Stimulated activated CD8-positive, alpha-beta memory T cell treated with anti-CD3 and anti-CD28 coated beads, Interleukin-15, amount 100 ng/mL, for 4 hours (primary cell): ENCODE measurements around the gene SNX10.

Experiments used
- DNase-seq, 2 donors: peaks; one replicate each; pipeline ENCODE4 v3.0.0-alpha.2; 2020; ENCODE audit warnings: low read depth in 2 of 2

Gene SNX10

DNA sequence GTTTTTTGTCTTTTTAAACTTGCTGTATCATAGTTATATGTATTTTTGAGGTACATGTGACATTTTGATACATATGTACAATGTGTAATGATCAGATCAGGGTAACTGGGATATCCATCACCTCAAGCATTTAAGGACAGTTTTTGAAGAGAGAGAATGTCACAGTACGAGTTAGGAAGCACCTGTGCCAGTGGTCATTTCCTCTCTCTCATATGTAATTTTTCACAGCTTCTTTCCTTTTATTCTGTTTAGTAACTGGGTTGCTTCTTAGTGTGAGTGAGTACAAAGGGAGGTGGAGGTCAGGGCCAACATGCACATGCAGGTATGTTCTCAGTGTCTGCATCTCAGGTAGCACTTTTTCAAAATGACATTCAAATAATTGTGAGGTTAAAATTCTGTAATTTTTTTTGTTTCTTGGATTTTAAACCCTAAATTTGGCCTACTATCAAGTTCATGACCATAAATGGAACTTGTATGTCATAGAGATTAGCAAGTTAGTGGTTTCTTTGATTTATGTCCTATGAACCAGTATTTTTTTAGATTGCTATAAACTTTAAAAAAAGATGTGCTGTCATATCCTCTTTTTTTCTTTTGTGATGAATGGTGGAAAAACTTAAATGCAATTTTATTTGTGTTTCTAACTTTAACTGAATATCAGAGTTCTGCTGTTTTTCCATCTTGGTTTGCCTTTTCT, 42.7 kb downstream of the SNX10 start:
- DNase-seq = no peak

DNA sequence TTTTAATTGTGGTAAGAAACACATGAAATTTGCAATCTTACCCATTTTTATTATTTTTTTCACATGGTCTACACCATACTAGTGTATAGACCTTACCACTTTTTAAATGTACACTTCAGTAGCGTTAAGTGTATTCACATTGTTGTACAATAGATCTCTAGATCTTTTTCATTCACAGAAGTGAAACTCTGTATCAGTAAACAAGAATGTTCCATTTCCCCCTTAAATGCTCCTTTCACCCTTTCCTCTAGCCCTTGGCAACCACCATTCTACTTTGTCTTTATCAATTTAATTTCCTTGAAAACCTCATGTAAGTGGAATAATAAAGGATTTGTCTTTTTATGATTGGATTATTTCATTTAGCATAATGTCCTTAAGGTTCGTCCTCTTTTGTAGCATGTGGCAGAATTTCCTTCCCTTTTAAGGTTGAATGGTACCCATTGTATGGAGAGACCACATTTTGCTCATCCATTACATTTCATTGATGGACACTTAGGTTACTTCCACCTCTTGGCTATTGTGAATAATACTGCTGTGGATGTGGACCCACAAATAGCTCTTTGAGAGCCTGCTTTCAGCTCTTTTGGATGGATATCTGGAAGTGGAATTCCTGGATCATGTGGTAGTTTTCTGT, 45.7 kb downstream of the SNX10 start:
- DNase-seq = no peak

DNA sequence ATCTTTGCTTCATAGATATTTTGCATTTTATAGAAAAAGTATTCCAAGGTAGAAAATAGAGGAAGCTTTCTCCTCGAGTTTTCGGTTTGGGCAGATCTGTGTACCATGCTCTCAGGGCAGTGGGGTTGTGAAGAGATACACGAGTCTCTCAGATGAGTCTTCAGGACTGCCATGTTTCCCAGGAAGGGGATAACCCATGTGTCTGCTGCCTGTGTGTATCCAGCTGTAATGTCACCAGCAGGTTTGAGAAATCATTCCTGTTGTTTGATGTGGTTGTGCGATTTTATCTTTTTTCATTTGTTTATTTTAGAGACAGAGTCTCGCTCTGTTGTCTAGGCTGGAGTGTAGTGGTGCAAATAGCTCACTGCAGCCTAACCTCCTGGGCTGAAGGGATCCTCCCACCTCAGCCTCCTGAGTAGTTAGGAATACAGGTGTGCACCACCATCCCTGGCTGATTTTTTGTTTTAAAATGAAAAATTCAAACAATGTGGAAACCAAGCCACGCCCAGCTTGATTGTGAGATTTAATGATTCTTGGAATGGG, 48.9 kb downstream of the SNX10 start:
- no peak for DNase-seq

DNA sequence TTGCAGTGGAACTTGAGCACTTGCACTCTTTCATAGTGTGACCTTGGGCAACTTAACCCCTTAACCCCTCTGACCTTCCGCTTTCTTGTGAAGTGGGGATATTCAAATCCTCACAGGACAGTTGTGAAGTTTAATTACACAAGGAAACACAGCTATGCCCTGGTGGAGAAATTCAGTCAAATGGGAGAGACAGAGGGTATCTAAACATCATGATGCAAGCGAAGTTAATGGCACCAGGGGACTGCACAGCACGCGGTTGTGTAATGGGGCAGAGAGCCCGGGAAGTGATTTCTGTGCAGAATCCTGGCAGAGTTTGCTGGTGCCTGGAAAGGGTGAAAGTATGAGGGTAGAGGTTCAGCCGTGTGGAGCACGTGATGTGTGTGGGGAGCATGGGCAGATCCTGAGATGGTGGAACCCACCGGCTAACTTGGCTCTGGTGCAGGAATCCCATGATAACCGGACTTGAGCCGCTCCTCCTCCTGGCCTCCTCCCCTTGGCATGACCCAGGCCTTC, 51.7 kb downstream of the SNX10 start:
- DNase-seq = no peak

DNA sequence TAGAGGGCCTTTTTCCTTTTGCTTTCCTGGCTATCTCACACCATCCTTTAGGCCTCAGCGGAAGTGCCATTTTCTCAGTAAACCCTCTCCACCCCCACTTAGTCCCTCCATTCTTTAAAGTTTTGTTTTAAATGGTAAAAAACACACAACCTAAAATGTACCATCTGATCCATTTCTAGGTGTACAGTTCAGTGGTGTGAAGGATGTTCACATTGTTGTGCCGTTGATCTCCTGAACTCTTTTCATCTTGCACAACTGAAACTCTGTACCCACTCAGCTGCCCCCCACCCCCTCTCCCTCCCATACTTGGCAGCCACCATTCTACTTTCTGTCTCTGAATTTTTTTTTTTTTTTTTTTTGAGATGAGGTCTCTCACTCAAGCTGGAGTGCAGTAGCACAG, 52.2 kb downstream of the SNX10 start:
- DNase-seq = no peak

DNA sequence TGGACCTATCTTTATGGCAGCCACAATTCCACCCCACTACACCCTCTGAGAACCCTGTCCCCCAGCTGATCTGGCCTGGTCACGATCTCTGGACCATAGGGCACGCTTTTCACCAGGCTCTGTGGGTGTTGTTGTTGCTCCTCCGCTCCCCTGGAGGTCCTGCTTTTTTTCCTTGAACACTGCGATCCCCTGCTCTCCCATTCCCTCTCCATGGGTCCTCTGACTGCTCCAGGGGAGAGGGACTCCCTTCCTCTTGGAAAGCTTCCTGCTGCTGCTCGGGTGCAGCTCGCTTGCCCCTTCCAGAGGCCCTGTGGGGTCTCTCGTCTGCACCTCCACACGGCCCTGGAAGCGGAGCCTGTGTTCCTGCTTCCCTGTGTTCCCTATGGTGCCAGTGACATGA, 53.5 kb downstream of the SNX10 start:
- no peak for DNase-seq

DNA sequence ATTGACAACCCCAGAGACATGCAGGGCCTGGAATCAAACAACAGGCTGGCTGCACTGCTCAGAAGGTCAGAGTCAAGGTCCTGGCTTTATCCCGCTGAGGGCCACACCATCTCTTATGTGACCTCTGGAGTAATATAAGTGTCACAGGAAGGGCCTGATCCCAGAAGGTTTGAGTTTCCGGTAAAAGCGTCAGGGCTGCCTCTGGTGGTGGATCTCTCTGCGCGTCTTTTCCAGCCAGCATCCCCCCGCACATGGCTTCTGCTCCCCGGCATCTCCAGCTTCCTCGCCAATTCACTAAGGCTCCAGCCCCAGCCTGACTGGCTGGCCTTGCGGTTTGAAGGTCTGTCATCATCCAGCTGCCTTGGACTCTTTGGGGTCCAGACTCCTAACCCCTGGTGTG, 54.2 kb downstream of the SNX10 start:
- DNase-seq = no peak

DNA sequence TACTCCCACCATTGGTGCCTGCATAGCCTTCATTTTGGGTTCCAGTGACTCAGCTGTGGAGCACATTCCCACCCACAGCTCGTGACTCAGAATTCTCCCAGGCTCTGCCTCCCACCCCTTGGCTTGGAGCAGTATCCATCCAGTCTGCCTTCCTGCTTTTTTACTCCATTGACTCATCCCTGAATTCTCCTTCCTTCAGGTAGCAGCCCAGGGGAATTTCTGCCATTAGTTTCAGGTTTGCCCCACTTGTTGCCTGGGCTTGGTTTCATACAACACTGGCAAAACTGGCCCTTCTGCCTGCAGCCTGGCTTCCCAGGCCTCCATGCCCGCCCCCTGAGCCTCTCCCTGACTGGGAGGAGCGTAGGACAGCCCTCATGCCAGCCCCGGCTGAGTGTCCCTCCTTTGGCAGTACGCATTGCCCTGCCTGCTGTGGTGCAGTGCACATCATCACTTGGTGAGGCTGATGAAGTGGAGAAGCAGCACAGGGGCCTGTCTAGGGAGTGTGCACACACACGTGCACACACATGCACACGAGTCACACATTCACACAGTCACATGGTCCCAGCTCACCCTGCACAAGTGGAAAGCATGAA, 55.0 kb downstream of the SNX10 start:
- no peak for DNase-seq

DNA sequence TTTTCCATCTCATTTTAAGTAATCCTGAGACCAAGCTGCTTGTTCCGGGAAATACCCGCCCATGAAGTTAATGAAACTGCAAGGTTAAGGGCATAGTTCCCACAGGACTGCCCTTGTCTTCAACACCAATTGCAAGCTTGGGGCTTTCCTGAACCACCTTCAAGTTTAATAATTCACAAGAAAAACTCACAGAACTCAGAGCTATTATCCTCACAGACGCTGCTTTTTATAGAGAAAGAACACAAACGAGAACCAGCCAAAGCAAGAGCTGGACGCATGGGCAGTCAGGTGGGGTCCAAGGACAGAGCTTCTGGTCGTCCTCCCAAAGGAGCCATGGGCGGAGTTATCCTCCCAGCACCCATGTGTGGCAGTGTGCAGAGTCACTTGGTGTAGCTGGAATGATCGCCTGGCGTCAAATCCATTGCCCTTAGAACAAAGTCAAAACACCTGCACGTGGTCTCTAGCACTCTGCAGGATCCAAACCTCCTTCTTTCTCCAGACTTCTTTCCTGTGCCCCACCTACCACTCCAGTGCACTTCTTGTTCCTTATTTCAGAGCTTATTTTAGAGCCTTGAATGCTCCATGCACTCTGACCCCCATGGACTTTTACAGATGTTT, 56.7 kb downstream of the SNX10 start:
- DNase-seq = no peak

DNA sequence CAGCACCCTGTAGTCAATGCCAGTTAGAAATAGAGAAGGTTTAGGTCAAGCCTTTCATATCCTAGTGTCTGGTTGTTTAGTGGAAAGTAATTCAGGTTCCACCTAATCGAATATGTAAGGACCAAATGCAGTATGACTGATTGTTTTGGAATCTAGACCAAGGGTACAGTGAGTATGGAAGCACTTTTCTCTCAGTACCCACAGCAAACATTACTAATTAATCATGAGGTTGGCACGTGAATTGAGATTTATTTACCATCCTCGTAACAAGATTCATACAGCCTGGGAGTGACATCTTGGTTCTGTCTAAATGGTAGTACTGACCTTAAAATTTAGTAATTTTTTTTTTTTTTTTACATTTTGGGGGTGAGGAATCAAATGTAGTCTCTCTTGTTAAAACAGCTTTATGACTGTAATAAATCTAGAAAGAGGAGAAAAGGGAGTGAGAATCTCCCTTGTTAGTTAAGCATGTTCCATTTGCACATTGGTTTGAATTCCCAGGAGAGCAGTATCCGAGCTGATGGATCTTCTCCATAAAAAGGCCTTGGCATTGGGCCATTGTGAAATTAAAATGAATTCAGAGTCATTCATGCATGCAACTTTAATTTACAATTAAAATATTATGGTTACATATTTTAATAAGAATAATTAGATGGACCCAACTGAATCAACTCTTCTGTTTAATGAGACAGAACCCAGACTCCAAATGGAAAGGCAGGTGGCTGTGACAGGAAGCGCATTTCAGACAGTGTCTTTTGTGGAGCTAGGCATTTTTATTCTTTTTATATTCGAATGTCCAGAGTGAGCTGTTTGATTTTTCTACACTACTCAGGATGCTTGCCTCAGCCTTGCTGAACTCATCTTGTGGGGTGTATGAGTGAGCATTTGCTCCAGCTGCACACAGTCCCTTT, 57.6 kb downstream of the SNX10 start:
- DNase-seq = no peak

DNA sequence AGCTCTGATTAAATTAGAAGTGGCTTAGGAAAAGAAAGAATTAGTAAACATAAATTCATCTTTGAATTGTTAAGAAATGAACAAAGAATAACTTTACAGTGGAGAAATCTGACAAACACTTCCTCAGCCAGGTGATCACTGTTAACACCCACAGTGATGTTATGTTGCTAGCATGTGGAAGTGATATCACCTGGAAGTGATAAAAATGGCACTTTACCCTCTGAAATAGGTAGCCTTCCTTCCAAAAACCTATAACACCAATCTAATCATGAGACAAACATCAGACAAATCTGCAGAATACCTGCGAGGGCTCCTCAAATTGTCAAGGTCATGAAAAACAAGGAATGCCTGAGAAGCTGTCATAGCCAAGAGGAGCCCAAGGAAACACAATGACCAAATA, 59.5 kb downstream of the SNX10 start:
- DNase-seq = no peak

DNA sequence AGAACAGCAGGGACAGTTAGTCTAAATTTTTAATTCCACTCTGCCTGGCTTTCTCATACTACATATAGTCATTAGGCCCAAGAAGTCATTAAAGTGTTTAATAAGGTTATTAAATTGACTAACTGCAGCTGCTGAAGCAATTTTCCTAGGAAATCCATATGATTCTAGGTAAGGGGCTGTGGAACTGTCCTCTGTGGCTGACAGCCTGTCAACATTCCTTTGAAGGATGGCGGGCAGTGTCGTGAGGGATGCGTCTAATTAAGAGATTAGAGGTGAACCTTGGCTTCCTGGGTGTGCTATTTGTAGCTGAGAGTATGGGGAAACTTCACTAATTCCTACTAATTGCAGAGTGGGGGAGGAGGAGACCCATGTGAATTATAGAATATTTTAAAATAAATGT, 64.6 kb downstream of the SNX10 start:
- DNase-seq = no peak

DNA sequence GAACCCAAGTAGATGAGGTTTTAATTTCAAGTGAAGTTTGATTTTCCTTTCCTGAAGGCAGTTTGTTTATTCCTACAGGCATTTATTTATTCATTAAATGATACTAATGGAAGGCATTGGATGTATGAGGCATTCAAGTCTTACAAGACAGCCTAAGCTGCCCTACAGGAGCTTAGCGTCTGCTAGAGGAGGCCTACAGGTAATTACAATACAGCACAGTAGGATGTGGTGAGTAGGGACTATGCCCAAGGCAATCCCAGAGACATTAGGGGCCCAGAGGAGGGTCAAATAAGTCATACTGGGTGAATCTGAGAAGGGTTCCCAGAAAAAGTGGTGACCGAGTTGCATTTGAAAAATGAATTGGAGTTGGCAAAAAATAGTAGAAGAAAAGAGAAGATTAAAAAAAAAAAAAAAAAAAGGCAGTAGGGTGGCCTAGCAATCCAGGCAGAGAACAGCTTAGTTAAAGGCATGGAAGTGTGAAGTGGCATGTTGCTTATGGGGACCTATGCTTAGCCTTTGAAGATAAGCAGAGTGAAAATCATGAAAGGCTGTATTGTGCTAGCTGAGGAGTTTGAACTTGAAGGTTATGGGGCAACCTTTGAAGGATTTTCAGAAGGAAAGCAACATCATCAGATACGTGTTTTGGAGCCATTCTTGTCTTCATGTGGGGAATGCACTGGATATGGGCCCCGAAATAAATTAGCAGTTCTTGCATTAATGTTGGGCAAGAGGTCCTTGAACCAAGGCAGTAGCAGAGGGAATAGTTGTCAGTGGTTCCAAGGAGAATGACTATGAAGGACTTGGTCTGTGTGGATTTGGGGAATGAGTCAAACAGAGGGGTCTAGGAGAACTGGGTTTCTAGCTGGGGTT, 65.5 kb downstream of the SNX10 start:
- no peak for DNase-seq

DNA sequence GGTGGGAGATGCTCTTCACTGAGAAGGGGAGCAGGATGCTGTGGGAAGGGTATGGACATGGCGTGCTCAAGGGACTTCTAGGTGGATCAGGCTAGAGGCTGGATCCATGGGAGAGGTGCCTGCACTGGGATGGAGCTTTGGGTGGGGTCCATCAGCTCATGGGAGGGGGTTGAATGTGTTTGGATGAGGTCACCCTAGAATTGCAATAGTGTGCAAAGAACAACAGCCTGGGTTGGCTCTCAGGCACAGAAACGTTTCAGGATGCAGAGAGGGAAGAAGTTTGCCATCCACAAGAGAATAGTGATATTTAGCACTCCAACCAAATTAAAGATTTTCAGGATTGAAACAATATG, 66.1 kb downstream of the SNX10 start:
- DNase-seq = no peak

DNA sequence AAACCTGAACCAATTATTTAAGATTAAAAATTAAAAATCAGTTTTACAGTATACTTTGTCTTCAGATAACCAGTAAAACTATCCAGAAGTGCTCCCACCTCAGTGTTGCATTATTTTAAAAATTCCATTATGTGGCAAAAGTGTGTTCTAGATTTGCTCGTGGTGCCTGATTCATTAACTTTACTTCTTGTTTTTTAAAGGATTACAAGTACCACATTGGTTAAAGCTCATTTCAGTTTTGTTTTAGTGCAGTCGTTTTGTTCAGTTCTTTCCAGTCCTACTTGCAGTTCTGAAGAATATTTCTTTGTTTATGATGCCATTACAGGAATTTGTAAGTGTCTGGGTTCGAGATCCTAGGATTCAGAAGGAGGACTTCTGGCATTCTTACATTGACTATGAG, 69.0 kb downstream of the SNX10 start:
- DNase-seq = no peak

DNA sequence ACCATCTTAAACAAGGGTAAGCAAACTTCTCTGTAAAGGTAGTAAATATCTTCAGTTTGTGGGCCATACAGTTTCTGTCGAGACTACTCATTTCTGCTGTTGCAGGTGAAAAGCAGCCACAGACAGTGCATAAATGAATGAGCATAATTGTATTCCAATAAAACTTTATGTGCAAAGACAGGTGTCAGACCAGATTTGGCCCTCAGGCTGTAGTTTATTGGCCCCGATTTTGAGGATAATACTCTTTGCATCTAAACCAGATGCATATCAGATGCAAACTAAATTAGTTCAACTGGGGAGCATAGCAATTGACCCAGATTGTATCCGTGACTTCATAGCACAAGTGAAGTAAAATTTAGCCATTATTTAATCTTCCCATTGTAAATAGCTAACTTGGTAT, 70.0 kb downstream of the SNX10 start:
- no peak for DNase-seq

DNA sequence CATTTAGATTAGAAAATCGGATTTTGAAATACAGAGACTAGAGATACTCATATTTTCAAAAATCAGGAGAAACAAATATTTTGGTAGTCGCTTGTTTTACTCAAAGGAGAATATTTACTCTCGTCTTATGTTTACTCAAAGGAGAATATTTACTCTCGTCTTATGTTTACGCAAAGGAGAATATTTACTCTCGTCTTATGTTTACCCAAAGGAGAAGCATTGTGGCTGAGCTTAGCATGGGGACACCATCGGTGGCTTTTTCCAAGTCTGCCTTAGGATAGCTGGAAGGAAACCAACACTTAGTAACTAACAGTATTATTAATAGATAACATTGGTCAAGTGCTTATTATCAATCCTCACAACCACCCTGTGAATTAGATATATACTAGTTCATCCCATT, 71.8 kb downstream of the SNX10 start:
- no peak for DNase-seq

DNA sequence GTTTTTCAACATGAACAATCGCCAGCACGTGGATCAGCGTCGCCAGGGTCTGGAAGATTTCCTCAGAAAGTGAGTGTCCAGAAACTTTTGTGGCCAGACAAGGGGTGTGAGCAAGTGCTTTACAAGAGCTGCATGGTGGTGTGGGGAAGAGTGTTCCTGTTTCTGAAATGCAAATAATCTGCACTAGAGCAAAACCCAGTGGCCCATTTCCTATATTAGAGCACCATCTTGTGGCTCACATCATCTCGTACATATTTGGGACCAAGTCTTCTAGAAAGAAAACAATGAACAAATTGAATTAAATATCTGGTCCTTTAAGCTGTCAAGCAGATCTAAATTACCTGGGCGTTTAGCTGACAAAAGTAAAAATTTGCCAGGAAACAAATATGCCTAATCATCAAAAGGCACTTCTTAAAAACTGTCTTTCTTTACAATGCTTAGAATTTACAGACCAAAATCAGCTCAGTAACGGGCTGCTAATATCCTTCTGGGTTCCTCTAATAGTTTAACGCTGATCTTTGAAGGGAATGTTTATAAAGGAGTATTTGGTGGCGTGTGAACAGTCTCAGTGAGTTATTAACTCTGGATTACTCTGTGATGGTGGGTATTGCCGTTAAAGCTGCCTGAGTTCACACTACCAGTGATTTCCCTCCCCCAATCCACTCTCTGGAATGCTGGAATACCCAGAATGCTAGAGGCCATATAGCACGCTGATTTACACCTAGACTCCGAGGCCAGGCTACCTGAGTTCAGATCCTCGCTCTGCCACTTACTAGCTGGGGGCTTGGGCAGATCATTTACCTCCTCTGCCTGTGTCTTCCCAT, 73.6 kb downstream of the SNX10 start:
- DNase-seq = no peak

DNA sequence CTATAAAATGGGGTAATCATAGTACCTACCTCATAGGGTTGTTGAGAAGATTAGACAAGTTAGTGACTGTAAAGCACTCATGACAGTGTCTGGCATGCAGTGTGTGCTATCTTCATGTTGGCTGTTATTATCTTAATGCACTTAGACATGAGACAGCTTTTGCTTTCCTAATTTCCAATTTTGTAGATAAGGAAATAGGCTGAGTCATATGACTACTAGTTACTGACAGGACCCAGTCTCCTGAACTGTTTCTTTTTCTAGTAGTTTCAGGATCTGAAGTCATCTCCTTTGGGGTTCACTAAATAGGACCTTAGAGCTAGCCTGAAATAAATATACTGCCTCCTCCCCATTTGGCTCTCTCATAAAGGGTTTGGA, 74.2 kb downstream of the SNX10 start:
- no peak for DNase-seq

DNA sequence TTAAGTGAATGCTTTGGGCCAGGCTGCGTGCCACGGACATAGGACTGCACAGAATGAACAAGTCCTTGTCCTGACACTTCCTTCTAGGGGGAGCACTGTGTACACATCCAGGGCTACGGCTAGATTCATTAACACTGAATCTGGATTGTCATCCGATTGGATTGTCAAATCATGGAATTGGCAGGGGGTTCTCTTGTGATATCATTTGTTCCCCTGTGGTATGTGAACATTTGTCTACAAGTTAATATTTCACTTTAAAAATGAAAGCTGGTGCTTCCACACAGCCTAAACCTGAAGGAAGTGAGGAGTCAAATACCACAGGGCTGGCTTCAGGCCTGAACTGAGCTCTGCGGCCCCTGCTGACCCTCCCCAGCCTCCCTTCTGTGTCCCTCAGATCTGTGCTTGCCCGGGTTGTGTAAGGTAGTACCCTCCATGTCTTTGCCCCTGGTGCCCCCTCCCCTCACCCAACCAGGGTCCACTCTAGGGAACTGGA, 75.6 kb downstream of the SNX10 start:
- no peak for DNase-seq
